ENCODE data around the gene SORBS1.

DNA sequence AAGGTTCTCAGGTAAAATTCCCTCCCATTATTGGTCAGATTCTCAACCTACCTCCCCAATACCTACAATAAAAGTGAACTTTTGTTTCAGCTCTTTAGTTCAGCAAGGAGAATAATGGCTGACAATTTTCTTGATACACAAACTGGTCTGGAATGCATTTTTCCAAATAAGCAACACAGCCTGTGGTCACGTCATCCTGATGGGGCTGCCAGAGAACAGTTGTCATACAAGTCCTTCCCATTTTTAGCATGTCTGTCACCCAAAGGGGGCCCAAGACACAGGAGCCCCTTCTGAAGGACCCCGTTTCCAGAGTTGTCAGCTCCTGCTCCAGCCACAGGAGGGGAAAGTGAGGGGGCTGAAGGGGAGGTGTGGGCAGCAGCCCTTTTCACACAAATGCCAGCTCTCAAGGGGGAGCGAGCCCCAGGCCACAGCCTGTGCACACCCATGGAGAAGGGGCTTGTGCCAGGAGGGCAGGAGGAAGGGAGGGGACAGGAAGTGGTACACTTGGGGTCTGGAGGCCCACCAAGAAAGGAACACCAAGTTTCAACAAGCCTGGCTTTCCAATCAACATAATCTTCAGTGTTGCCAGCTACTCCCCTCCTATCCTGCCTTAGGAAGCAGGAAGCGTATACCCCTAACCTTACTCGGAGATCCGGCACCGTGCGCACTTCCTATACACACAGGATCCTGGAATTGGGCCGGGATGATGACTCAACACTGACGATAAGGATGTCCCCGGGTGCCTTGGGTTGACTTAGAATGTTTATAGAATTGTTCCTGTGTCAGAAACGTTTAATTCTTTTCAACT is 227.0 kb downstream of the SORBS1 start:
- TF ChIP-seq, protein P1, sequence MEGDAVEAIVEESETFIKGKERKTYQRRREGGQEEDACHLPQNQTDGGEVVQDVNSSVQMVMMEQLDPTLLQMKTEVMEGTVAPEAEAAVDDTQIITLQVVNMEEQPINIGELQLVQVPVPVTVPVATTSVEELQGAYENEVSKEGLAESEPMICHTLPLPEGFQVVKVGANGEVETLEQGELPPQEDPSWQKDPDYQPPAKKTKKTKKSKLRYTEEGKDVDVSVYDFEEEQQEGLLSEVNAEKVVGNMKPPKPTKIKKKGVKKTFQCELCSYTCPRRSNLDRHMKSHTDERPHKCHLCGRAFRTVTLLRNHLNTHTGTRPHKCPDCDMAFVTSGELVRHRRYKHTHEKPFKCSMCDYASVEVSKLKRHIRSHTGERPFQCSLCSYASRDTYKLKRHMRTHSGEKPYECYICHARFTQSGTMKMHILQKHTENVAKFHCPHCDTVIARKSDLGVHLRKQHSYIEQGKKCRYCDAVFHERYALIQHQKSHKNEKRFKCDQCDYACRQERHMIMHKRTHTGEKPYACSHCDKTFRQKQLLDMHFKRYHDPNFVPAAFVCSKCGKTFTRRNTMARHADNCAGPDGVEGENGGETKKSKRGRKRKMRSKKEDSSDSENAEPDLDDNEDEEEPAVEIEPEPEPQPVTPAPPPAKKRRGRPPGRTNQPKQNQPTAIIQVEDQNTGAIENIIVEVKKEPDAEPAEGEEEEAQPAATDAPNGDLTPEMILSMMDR (IDR thresholded peaks at IDR 0.05; ENCODE audit: extremely low read depth in 1 of 2, insufficient read depth in 1 of 2, low read depth in 1 of 2, low read length in 2 of 2) = no peak
- TF ChIP-seq POLR2AphosphoS5 (IDR thresholded peaks at IDR 0.05; ENCODE audit: insufficient read depth, low read depth, low read length) (peak; percentile 80), EZH2 (IDR thresholded peaks at IDR 0.05; ENCODE audit: borderline replicate concordance, low read depth, low read length, severe bottlenecking) (no peak), JUN (IDR thresholded peaks at IDR 0.05; ENCODE audit: borderline replicate concordance, insufficient read depth, insufficient read length, low read depth) (peak; percentile 83), POLR2A (IDR thresholded peaks at IDR 0.05; ENCODE audit: low read depth, low read length) (peak; percentile 57), FOS (IDR thresholded peaks at IDR 0.05; ENCODE audit: borderline replicate concordance, insufficient read depth, low read length) (peak; percentile 96)
- TF ChIP-seq, protein P2, sequence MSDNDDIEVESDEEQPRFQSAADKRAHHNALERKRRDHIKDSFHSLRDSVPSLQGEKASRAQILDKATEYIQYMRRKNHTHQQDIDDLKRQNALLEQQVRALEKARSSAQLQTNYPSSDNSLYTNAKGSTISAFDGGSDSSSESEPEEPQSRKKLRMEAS (IDR thresholded peaks at IDR 0.05; ENCODE audit: insufficient read depth, insufficient read length) = no peak

Measured in endothelial cell of umbilical vein (primary cell).